SK-N-MC (cell line): ENCODE data around the gene TSHZ2.

ENCODE experiments used
- FOXP2 ChIP-seq: optimal IDR thresholded peaks from 2 replicates; pipeline ENCODE3; 2011; ENCODE audit warnings: mild to moderate bottlenecking, moderate library complexity; ENCODE audit not compliant: insufficient read depth; ENCODE audit errors: extremely low read length, control extremely low read depth
- POLR2AphosphoS5 ChIP-seq: IDR thresholded peaks from 2 replicates; pipeline ENCODE4 v1.6.1; 2012; ENCODE audit warnings: mild to moderate bottlenecking, low read depth, low read length, borderline replicate concordance

- TF ChIP-seq FOXP2 (no peak), POLR2AphosphoS5 (no peak)
Observed at GRCh38 chr20:53364646-53365045, 392.5 kb downstream of the TSHZ2 start.
